HL-60/S4 (cell line): Measurements from ENCODE around the gene NHS.

Source experiments
- in situ Hi-C: fragments of 300-500 bp; cut with MboI; formaldehyde crosslinking; loops from 2 replicates; pipeline ENCODE4 v1.14.3; 2022; ENCODE audit warnings: low sequenced_read_pairs

NHS gene

DNA sequence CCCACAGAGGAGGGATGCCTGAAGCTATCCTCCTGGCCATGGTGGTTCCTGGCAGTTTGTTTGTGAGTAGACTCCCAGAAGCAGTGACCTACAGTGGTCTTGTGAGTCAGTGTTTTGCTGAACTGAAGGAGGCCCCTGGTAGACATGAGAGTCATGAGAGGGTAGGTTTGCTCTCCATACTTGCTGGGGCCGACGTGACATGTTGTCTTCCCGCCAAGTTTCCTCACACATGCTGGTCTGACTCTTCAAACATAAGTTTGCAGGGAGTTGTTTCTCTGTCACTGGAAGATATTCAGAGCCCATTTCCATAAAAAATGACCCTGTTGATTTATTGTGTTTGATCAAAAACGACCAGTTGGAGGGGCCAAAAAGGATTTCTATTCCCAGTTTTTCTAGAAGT, 231.2 kb downstream of the NHS start:
- in situ Hi-C loops = no loop called here

DNA sequence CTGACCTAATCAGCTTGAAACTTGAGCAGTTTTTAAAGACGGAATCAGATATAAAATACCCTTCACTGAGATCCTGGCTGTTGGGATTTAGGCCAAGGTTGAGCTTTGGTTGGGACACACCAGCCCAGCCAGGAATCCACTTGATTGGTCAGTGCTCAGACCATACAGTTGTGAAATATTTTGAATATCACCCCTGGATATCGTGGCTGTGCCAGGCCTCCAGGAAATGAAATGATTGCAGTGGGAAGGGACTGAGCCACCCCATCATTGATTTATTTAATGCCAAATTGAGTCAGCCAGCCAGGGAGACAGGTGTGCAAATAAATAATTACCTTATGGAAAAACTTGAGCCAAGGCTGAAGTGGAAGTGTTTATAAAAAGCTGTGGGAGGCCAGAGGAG, 233.9 kb downstream of the NHS start:
- in situ Hi-C loops = no loop called here

DNA sequence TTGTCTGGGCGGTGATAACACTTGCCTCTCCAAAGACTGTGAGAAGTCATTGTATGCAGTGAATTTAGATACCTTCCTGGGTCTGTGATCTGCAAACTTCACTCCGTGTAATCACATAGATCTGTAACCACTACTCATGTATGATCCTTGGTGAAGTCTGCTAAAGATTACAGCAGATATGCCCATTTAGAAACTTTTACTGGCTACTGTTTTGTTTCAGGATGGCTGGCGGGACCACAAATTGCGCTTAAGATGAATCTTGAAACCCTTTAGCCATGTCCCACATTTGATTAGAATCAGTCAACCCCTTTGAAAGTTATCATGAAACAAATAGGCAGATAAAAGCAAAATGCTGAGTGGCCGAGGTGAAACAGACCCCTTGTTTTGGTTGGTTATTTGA, 235.8 kb downstream of the NHS start:
- in situ Hi-C loops = no loop called here

DNA sequence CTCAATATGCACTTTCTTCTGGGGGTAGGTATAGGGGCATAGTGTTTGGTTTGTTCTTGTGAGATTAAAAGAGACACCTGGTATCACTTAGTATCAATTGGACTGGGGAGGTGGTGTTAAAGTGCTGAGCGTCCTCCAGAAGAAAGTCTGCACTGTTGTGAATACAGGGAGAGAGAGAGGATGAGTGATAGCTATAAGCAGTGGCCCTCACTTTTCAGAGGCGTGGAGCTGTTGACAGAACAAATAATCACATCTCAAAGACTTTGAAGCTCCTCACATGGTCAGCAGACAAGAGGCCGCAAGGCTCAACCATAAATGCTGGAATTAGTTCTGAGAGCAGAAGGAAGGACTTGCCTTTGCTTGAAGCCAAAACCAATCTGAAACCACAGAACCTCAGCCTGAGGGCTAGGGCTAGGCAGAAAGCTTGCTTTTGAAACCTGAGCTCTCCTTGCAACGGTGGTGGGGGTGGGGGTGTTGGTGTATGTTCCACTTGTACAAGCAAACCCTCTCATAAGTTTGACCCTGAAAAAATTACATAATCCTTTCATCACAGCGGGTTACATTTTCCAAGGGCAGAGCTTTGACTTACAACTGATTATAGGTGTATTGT, 239.1 kb downstream of the NHS start:
- in situ Hi-C loops = no loop called here

DNA sequence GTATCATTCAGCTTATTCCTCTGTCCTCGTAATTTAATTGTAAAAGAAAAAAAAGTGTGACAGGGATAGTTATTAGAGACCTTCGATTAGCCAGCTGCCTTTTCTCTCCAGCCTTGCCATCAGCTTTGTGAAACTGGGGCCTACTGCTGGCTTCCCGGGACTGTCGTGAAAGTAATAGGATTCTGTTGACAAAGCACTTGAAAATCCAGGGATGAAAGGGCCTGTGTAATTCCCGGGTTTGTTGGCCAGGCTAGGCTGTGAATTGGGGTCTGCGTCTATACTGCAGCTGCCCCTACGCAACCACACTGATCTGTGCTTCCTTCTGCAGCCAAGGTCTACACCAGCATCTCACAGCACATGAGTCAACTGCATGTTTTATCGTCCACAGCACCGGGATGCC, 241.9 kb downstream of the NHS start:
- in situ Hi-C loops = no loop called here

DNA sequence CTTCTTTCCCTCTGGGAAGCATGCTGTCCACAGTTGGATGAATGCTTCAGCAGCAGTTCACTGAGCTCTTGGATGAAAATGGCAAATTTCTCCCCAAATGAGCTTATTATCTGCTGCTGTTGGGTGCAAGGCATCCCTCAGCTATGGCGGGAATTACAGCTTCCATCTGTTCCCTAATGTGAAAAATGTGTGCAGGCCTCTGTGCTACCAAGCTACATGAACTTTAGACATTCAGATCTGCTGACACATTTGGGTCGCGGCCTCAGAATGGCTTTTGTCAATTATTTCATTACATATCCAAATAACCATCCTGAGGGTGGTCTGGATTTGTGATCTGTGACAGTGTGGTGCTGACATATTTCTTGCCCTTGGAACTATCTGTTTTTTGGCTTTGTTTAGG, 242.8 kb downstream of the NHS start:
- in situ Hi-C loops = no loop called here

DNA sequence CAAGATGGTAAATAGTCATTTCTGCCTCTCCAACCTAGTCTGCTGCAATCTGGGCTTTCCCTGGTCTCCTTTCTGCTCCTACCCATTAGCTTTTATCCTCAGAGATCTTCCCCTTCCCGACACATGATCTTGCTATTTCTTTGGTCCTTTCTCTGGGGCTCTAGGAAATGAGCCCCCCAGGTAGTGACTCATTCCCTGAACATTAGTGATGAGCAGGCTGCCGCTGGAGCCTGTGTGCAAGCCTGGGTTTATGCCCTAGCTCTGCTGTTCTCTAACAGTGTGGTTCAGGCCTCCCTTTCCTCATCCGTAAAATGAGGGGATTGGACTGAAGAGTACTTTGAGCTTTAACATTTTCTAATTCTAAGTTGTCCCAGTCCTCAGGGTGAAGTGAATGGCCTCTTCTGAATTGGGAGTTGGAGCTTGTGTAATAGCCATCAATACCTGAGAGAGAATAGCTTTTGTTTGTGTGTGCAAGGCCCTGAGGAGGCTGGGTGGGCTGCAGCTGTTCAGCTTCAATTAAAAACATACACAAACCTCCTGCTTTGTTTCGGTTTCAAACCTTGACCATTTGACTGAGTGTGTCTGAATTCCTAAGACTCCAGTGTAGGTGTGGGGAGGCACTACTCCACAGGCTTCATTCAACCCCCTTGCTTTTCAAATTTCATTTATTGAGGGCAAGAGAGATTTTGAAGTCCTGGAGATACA, 246.7 kb downstream of the NHS start:
- in situ Hi-C loops = no loop called here

DNA sequence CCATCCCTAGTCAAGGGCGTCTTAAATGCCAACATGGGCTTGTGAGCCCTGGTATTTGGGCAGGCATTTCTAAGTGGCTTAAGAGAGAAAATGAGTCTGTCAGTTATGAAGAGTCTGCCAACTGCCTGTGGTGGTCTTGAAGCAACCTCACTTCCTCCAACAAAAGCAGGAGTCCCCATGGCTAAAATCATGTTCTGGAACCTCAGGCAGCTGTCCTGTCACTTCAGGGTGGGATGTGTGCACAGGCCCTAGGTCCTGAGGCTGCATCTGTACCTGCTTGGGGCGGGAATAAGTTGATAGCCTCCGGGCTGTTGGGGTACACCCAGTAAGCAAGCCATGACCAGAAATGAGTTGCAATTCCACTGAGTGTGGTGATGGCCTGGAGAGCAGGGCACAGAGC, 247.3 kb downstream of the NHS start:
- in situ Hi-C loops = no loop called here

DNA sequence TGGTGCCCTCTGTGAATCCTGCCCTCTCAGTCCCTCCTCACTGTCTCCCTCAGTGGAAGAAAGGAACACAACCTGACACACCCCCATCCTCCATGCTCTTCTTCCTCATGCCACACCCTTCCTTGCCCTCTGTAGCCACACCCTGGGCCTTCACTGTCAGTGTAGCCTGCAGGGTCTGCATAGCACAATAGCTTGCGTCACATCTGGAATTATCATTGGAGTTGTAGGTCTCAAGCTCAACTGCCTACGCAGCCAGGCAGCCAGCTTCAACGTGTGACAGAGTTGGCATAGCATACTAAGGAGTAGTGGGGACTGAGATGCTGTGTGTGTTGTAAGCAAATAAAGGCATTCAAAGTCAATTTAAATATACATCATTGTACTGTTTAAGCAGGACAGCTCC, 248.8 kb downstream of the NHS start:
- in situ Hi-C loops = no loop called here

DNA sequence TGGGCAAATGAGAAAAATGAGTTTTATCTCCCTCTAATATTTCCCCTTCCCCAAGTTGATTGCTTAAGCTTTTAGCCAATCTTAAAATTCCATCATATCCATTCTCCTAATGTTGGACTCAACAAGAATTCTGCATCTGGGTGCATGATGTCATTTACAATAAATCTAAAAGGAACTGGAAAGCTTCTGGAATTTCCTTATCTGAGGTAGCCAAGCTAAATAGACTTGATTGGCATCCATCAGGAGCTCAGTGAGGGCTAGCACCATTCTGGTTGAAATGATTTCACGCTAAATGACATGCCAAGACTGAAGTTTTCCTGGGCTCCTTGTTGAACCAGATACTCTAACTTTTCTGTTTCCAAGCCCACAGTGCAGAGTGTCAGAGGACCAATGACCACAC, 252.0 kb downstream of the NHS start:
- in situ Hi-C loops = no loop called here

DNA sequence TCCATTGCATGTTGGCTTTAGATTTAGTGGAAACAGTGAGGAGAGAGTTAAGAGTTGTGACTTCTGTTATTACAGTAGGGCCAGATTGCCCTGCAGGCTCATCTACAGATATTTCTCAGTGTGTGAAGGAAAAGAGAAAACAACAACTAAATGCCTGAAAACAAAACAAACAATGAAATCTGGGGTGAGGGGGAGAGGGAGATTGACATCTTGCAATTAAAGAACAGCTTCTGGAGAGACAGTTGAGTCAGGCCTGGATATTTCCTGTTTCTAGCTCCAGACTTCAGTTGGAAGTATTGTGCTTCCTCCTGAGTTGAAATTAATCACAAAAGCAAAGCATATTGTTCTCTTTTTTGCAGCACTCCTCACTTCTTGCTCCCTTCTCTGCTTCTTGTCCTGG, 254.0 kb downstream of the NHS start:
- in situ Hi-C loops = no loop called here

DNA sequence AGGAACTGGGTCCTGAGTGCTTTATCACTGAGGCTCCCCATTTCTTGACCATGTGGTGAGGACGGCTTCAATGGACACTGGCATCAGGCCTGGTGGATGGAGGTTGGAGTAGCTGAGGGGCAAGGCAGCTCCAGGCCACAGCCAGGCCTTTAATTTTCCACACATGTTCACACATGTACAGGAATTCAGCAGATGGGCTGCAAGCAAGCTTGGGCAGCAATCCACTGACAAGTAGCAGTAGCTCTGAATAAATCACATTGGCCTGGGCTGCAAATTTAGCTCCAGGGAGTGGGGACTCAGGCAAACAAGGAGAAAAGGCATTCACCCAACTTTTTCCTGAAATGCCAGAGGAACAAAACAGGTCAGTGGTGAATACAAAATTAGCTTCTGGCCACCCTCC, 254.5 kb downstream of the NHS start:
- in situ Hi-C loops = no loop called here

DNA sequence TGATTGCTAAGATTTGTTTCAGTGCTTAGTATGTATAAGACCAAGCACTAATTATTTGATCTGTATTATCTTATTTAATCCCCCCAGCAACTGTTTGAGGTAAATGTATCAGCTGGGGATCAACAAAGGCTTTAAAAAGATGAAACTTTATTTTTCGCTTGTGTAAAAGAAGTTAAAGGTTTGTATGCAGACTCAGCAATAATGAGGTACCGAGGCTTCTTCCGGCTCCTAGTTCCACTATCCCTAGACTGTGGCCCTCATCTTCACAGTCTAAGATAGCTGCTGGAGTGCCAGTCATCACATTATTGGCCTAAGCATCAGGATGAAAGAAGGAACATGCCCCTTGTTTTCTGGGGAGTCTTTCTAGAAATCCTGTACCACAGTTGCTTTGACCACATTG, 256.6 kb downstream of the NHS start:
- in situ Hi-C loops = no loop called here

DNA sequence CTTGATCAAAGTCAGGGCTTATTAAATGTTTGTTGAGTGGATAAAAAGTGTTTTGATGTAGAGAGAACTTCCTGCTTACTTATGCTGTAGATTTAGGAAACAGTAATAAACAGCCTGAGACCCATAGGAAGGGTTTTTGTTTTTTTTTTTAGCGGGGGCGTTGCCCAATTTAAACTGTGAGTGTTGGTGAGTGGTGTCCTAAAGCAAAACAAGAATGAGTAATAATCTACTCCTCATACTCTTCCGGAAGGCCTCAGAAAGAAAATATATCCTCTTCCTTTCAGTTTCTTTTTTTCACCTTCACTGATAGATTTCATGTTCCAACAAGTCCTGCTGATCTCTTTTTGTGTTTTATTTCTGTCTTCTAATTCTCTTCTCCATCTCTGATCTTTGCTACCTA, 257.9 kb downstream of the NHS start:
- in situ Hi-C loops = no loop called here

DNA sequence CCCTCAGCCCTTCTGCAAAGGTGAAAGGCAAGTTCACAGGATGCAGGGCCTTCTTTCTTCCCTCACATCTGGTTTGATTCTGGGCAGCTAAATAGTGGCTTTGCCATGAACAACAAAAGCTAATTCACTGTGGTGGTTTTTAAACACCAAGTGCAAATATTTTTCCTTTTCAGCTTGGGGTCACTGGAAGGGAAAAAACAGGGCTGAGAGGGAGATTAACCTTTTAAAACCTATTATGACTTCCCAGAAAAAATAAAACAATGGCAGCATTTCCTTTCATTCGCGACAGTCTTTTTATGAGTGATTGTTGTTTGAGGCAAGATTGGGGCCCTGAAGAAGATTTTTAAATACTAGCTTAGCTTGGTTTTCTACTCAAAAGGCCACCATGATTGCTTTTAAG, 258.5 kb downstream of the NHS start:
- in situ Hi-C loops = no loop called here

DNA sequence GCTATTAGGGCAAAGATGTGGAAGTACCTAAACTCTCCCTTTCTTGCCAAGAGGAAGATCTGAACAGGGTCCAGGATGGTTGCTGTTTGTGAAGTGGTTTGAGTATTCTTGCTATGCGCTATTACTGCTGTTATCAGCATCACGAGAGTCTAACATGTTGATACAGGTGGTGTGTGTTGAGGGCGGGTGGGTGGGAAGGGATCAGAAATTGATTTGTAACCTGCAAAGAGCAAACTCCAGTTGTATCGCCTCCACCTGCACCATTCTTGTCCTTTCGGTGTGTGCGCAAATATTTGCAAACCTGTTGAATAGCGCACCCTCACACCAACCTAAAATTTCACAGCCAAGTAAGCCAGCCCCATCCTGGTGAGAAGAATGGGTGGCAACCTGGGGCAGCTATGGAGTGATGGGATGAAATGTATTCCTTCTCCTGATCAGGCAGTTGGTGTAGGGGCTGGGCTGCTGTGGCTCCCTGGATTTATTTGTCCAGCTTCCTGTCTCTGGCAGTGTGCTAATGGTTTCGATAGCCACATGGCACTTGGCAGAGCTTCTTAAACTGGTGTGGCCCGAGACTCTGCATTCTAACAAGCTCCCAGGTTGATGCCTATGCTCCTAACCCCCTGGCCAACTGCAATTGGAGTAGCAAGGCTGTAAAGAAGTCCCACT, 259.7 kb downstream of the NHS start:
- in situ Hi-C loops = no loop called here

DNA sequence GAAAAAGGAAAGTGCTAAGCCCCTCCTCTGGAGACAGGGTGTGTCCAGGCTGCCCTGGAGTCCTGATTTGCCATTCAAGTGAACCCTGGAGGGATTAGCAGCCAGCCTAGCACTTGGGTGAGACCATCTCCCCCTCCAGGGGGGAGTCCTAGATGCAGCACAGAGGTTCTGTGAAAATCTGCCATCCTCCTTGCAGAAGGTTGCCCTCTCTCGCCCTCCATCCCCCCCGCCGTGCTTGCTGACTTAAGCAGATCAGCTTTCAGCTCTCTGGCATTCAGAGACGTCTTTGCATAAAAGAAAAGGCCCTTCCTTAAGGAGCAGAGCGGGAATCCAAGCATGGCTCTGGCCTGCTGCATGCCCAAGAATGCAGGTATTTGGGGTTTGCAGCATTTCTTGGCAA, 260.2 kb downstream of the NHS start:
- in situ Hi-C loops = no loop called here

DNA sequence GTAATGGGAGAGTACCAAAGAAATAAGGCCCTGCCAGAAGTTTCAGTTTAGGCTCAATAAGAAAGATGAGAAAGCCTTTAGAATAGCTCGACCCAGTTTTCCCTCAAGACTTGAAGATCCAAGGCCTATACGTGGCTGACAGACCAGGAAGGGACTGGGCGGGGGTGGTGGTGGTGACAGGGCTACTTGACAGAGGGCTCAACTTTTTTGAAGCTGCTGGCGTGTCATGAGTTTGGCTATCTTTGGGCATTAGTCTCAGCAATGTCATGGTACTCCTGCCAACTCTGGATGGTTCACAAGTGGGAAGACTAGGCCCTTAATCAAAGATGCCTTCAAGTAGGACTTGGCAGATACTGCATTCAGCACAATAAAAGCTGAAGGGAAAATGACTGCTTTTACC, 262.2 kb downstream of the NHS start:
- in situ Hi-C loops = no loop called here

DNA sequence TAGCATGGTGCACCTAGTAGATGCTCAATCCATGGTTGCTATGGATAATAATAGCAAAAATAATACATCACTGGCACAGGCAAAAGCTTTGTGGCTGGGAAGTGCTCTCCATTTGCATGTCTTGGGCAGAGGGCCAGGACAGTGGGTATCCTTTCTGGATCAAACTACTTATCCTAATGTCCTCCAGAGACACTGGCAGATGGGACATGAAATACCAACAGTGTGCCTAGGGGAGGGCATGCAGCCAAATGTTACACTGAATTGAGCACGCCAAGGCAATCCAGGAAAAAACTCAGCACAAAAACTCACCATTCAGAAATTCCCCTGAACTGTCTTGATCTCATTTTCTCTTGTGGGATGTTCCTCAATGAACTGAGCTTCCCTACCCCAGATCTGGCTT, 263.7 kb downstream of the NHS start:
- in situ Hi-C loops = no loop called here

DNA sequence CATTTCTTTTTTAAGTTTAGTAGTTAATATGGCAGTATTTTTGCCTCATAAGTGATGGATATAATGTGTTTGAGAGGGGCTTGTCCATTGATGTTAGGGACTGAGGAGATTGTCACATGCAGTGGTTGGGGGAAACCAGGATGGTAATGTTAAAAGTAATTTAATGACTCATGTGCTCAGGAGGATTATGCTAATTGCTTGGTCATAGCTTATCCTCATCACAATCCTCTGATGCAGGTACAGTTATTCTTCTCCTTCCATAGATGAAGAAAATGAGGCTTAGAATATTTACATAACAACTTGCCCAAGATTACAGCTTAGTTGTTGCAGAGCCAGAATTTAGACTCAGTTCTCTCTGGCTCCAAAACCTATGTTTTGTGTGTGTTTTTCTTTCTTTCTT, 267.9 kb downstream of the NHS start:
- in situ Hi-C loops = no loop called here

DNA sequence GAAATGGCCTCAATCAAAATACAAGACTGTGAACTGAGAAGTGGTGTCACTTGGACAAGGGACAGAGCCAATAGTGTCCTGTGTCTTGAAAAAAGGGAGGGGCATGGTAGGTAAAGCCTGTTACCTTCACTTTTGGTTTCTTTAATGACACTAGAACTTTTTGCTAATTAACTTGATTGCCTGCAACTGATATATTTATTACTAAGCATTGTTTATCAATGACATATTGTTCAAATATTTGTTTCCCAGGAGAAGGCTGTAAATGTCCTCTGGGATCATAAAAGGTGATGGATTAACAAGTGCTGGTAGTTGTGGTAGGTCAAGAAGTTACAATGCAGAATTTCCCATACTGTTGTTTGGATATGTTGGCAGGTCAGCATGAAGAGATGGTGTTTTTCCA, 268.5 kb downstream of the NHS start:
- in situ Hi-C loops = no loop called here

DNA sequence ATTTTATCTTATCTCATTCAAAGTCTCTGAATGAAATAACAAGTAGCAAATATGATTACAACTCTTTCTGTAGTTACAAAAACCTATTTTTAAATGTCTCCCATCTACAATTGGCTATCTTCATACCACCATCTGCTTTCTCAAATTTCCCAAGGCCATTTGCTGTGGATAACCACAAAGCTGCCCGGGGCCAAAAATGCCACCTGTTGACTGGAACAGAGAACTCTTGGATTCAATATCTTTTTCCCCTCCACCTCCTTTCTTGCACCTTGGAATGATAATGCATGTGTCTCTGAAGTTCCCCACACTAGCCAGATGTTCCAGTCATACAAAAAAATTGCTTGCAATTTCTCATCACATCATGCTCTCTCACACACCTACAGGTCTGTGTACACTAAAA, 269.0 kb downstream of the NHS start:
- in situ Hi-C loops = no loop called here

DNA sequence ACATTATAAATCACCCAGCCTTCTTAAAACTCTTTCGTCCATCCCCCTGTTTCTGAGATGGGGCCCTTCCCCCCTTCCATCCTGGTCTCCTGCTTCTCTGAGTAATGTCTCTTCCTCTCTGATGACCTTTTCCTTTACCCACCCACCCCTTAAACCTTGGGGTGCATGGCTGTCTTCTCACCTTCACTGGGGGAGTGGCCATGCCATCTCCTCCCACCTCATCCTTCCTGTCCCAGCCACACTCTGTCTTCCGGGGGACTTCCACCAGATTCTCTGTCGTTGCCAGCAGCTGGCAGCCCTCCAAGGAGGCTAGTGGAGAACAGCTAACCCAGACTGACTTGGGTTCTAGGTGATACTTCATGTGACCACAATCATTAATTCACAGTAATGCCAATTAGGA, 279.1 kb downstream of the NHS start:
- in situ Hi-C loops = no loop called here
